ENCODE results near the gene CEP41.

The CEP41 gene

GRCh38 chr7:130384841-130385599, 55.8 kb downstream of the CEP41 start:
- H3K27me3 ChIP-seq (ENCODE audit: control insufficient read depth in 5 of 5, insufficient read depth in 4 of 5, low read length in 5 of 5): no peaks in the 10 kb centered on the region
- H3K4me3 ChIP-seq (ENCODE audit: low read depth in 1 of 5, low read length in 5 of 5): no peak overlapping the region
- H3K4me1 ChIP-seq (ENCODE audit: control insufficient read depth in 5 of 5, insufficient read depth in 5 of 5, low read length in 5 of 5): peaks cover 2 to 44% (median 33%) of the 10 kb centered on the region in 5 donors
- H3K9me3 ChIP-seq (ENCODE audit: control insufficient read depth in 5 of 5, low read length in 5 of 5): no peaks in the 10 kb centered on the region
- no peak overlapping the region for H3K9ac ChIP-seq (ENCODE audit: low read length in 5 of 5)
- H3K27ac ChIP-seq (ENCODE audit: low read depth, low read length): no peak overlapping the region
- no peaks in the 10 kb centered on the region for H3K36me3 ChIP-seq (ENCODE audit: control insufficient read depth in 5 of 5, insufficient read depth in 5 of 5, low read length in 5 of 5)

DNA sequence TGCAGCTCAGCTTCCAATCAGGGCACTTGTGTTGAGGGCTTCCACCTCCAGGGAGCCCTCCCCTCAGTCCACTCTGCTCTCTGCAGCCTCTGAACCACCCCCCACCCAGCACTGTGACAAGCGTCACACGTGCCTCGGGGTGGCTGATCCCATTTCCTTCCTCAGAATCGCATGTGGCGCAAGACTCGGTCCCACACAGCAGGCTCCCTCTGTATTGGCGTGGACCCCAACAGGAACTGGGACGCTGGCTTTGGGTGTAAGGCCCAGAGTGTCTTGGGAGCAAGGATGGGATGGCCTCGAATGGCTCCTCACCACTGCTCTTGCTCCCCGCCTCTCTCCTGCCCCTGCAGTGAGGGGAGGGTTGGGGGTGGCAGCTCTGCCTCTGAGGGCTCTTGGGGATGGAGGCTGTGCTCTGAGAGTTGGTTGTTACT, 56.4 kb downstream of the CEP41 start:
- H3K4me1 ChIP-seq (ENCODE audit: control insufficient read depth in 5 of 5, insufficient read depth in 5 of 5, low read length in 5 of 5): peaks cover 2 to 48% (median 37%) of the 10 kb centered on the region in 5 donors
- H3K9me3 ChIP-seq (ENCODE audit: control insufficient read depth in 5 of 5, low read length in 5 of 5): no peaks in the 10 kb centered on the region
- H3K27me3 ChIP-seq (ENCODE audit: control insufficient read depth in 5 of 5, insufficient read depth in 4 of 5, low read length in 5 of 5): no peaks in the 10 kb centered on the region
- H3K4me3 ChIP-seq (ENCODE audit: low read depth in 1 of 5, low read length in 5 of 5): no peak overlapping the region
- H3K36me3 ChIP-seq (ENCODE audit: control insufficient read depth in 5 of 5, insufficient read depth in 5 of 5, low read length in 5 of 5): no peaks in the 10 kb centered on the region
- H3K9ac ChIP-seq (ENCODE audit: low read length in 5 of 5): no peak overlapping the region
- H3K27ac ChIP-seq (ENCODE audit: low read depth, low read length): no peak overlapping the region

DNA sequence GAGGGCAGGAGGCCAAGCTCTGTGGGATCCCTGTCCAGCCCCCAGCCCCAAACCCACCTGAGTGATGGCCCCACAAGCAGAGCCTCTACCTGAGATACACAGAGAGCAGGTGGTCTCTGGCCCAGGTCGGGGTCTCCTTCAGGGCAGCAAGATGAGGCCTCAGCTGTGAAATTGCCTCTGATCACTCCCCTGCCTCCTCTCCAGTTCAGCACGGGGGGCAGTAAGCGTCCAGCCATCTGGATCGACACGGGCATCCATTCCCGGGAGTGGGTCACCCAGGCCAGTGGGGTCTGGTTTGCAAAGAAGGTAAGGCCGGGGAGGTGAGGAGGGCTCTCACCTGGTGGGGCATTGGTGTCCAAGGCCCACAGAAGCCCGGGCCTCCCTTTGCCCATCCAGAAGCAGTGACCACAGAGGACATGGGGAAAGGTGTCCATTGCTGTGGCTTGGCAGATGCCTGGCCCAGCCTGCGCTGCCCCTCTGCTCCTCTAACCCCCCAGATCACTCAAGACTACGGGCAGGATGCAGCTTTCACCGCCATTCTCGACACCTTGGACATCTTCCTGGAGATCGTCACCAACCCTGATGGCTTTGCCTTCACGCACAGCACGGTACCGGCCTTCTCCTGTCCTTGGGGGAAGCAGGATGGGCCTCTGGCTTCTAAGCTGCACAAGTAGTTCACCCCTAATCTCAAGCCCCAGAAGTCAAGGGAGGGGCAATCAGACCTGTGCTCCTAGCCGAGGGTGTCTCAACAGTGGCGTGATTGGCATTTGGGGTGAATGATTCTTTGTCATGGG, 57.4 kb downstream of the CEP41 start:
- no peak overlapping the region for H3K9ac ChIP-seq (ENCODE audit: low read length in 5 of 5)
- no peaks in the 10 kb centered on the region for H3K27me3 ChIP-seq (ENCODE audit: control insufficient read depth in 5 of 5, insufficient read depth in 4 of 5, low read length in 5 of 5)
- H3K4me1 ChIP-seq (ENCODE audit: control insufficient read depth in 5 of 5, insufficient read depth in 5 of 5, low read length in 5 of 5): peaks cover 2 to 49% (median 37%) of the 10 kb centered on the region in 5 donors
- no peaks in the 10 kb centered on the region for H3K36me3 ChIP-seq (ENCODE audit: control insufficient read depth in 5 of 5, insufficient read depth in 5 of 5, low read length in 5 of 5)
- no peak overlapping the region for H3K27ac ChIP-seq (ENCODE audit: low read depth, low read length)
- no peak overlapping the region for H3K4me3 ChIP-seq (ENCODE audit: low read depth in 1 of 5, low read length in 5 of 5)
- no peaks in the 10 kb centered on the region for H3K9me3 ChIP-seq (ENCODE audit: control insufficient read depth in 5 of 5, low read length in 5 of 5)

DNA sequence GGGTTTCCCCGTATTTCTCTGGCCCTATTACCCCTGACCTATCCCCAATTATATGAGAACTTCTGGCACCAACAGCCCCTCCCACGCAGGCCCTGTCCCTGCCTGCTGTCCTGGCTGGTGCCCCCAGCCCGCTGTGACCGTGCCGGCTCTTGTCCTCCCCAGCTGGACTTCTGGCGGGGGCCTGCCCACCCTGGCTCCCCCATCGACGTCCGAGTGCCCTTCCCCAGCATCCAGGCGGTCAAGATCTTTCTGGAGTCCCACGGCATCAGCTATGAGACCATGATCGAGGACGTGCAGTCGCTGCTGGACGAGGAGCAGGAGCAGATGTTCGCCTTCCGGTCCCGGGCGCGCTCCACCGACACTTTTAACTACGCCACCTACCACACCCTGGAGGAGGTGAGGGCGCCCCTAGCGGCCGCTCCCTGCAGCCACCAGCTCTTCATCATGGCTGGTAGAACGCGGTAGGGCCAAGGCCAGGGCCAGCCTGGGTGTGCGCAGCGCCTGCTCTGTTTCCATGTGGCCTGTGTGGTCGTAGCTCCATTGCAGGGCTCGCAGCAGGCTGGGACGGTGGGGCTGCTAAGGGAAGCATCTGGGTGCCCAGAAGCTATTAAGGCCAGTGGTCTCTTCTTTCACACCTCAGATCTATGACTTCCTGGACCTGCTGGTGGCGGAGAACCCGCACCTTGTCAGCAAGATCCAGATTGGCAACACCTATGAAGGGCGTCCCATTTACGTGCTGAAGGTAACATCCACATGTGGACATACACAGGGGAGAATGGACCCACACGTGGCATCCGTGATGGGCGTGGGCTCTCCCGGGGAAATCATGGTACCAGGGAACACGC, 59.1 kb downstream of the CEP41 start:
- Histone ChIP-seq H3K27me3 (ENCODE audit: control insufficient read depth in 5 of 5, insufficient read depth in 4 of 5, low read length in 5 of 5) (no peaks in the 10 kb centered on the region), H3K4me3 (ENCODE audit: low read depth in 1 of 5, low read length in 5 of 5) (no peak overlapping the region), H3K9me3 (ENCODE audit: control insufficient read depth in 5 of 5, low read length in 5 of 5) (peaks cover 0 to 3% (median 0%) of the 10 kb centered on the region in 5 donors), H3K36me3 (ENCODE audit: control insufficient read depth in 5 of 5, insufficient read depth in 5 of 5, low read length in 5 of 5) (no peaks in the 10 kb centered on the region), H3K9ac (ENCODE audit: low read length in 5 of 5) (no peak overlapping the region), H3K27ac (ENCODE audit: low read depth, low read length) (no peak overlapping the region), H3K4me1 (ENCODE audit: control insufficient read depth in 5 of 5, insufficient read depth in 5 of 5, low read length in 5 of 5) (peaks cover 0 to 35% (median 22%) of the 10 kb centered on the region in 5 donors)

DNA sequence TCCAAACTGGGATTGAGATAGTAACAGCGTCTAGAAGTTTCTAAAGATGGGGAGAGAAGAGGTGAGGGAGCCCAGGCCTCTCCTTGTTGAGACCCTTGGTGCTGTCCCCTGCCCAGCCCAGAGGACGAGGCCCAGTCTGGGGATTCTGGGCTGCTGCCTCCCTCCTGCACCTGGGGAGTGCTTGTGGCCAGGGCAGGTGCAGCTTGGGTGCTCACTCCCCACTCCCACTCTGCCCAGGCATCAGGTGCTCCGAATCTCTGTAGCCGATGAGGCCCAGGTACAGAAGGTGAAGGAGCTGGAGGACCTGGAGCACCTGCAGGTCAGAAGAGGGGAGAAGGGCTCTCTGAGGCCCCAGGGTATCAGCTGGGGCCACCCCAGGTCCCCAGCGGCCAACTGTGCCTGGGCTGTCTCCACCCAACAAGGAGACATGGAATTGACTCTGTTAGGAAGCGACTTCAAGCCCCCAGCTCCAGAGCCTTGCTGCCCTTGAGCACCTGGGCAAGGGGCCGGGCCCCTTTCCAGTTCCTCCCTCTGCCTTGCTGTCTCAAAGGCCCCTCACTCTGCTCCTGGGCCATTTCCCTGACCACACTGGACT, 59.9 kb downstream of the CEP41 start:
- peaks cover 0 to 8% (median 4%) of the 10 kb centered on the region in 5 donors for H3K9me3 ChIP-seq (ENCODE audit: control insufficient read depth in 5 of 5, low read length in 5 of 5)
- H3K4me3 ChIP-seq (ENCODE audit: low read depth in 1 of 5, low read length in 5 of 5): no peak overlapping the region
- H3K4me1 ChIP-seq (ENCODE audit: control insufficient read depth in 5 of 5, insufficient read depth in 5 of 5, low read length in 5 of 5): peaks cover 0 to 29% (median 18%) of the 10 kb centered on the region in 5 donors
- H3K9ac ChIP-seq (ENCODE audit: low read length in 5 of 5): peak overlapping the region in 1 of 5 donors; percentile 54
- peak overlapping the region; percentile 54 for H3K27ac ChIP-seq (ENCODE audit: low read depth, low read length)
- H3K27me3 ChIP-seq (ENCODE audit: control insufficient read depth in 5 of 5, insufficient read depth in 4 of 5, low read length in 5 of 5): no peaks in the 10 kb centered on the region
- no peaks in the 10 kb centered on the region for H3K36me3 ChIP-seq (ENCODE audit: control insufficient read depth in 5 of 5, insufficient read depth in 5 of 5, low read length in 5 of 5)

DNA sequence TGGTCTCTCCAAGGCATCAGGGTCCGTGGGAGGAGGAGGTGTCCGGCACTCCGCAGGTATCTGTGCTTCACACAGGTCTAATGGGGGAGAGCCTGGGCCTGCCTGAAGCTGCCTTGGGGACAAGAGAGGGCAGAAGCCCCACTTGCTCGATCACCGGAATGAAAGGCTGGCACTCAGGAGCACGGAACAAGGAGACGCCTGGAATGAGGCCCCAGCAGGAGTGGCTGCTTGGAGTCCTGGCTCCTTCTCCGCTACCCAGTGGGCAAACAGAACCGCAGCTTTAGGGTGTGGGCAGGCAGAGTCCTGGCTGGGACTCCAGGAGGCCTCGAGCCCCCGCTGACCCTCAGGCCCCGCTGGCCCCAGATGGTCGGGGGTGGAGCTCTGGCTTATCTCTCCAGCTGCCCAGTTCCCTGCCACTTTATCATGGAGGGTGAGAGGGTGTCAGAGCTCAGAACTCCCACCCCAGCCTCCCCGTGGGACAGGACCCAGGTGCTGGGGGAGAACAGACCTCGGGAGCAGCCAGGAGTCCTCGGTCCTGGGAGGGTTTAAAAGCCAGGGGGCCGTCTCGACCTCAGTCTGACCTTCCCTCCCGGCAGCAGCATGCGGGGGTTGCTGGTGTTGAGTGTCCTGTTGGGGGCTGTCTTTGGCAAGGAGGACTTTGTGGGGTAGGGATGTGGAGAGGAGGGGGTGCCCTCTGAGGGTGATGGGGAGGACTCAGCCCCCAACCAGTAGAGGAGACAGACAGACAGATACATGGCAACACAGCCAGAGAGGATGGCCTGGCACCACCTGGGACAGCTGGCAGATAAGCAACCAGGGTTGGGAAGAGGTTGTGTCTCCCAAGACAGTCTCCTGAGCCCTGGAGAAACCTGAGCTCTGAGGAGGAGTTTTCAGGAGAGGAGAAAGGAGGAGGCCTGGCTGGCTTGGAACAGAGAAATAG, 60.6 kb downstream of the CEP41 start, which contains the start of gene CPA1:
CPA1 (plus strand) TSS at position 574 of the 940 bp plus-strand sequence; CDS start at position 601, 27 bp downstream.
- peak within 1 kb of the TSS; percentile 54 for H3K27ac ChIP-seq (ENCODE audit: low read depth, low read length)
- peaks cover 0 to 9% (median 6%) of the 10 kb centered on the region in 5 donors for H3K9me3 ChIP-seq (ENCODE audit: control insufficient read depth in 5 of 5, low read length in 5 of 5)

DNA sequence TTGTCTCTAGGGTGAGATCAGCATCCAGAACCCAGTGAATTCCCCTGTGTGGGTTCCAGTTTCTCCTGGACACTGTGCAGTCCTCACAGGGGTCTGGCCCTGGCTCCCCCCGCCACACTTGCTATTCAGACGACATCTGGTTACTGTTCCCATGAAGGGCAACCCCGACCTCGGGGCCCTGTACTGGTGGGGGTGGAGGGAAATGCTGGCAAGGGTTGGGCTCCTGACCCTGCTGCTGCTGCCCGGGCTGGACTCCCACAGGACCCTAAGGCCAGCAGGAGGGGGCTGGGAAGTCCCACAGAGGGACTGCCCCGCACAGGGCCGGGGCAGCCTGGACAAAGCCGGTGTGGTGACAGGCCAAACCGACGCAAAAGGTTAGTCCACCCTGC, 61.3 kb downstream of the CEP41 start:
- H3K4me1 ChIP-seq (ENCODE audit: control insufficient read depth in 5 of 5, insufficient read depth in 5 of 5, low read length in 5 of 5): peaks cover 0 to 23% (median 14%) of the 10 kb centered on the region in 5 donors
- H3K27me3 ChIP-seq (ENCODE audit: control insufficient read depth in 5 of 5, insufficient read depth in 4 of 5, low read length in 5 of 5): no peaks in the 10 kb centered on the region
- no peak overlapping the region for H3K4me3 ChIP-seq (ENCODE audit: low read depth in 1 of 5, low read length in 5 of 5)
- H3K9ac ChIP-seq (ENCODE audit: low read length in 5 of 5): peak overlapping the region in 2 of 5 donors; percentile 30 to 54
- peaks cover 0 to 9% (median 6%) of the 10 kb centered on the region in 5 donors for H3K9me3 ChIP-seq (ENCODE audit: control insufficient read depth in 5 of 5, low read length in 5 of 5)
- H3K27ac ChIP-seq (ENCODE audit: low read depth, low read length): peak overlapping the region; percentile 54
- H3K36me3 ChIP-seq (ENCODE audit: control insufficient read depth in 5 of 5, insufficient read depth in 5 of 5, low read length in 5 of 5): no peaks in the 10 kb centered on the region

More for the DNA sequence above, 60.6 kb downstream of the CEP41 start, which contains the start of gene CPA1:
- H3K9ac ChIP-seq (ENCODE audit: low read length in 5 of 5): peak within 1 kb of the TSS in 2 of 5 donors; percentile 30 to 54
- H3K4me3 ChIP-seq (ENCODE audit: low read depth in 1 of 5, low read length in 5 of 5): no peak within 1 kb of the TSS
- peaks cover 0 to 22% (median 15%) of the 10 kb centered on the region in 5 donors for H3K4me1 ChIP-seq (ENCODE audit: control insufficient read depth in 5 of 5, insufficient read depth in 5 of 5, low read length in 5 of 5)
- H3K27me3 ChIP-seq (ENCODE audit: control insufficient read depth in 5 of 5, insufficient read depth in 4 of 5, low read length in 5 of 5): no peaks in the 10 kb centered on the region
- H3K36me3 ChIP-seq (ENCODE audit: control insufficient read depth in 5 of 5, insufficient read depth in 5 of 5, low read length in 5 of 5): no peaks in the 10 kb centered on the region

DNA sequence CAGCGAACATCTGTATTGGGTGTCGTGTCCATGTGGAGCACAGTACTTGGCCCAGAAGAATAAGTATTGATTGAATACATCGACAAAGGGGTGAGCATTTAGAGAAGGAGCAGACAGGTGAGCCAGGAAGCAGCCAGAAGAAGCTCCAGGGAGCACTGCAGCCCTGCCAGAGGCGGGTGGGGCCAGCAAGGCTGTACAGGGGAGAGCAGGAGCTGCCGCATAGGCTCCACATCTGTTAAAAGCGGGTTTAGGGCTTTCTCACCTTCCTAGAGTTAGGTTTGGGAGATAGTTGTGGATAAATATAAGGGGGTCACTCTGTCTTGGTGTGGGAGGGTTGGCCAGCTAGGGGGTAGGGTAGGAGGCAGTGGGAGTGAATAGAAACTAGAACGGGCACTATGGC, 61.8 kb downstream of the CEP41 start:
- Histone ChIP-seq H3K27me3 (ENCODE audit: control insufficient read depth in 5 of 5, insufficient read depth in 4 of 5, low read length in 5 of 5) (no peaks in the 10 kb centered on the region), H3K9me3 (ENCODE audit: control insufficient read depth in 5 of 5, low read length in 5 of 5) (peaks cover 0 to 9% (median 6%) of the 10 kb centered on the region in 5 donors), H3K27ac (ENCODE audit: low read depth, low read length) (no peak overlapping the region), H3K36me3 (ENCODE audit: control insufficient read depth in 5 of 5, insufficient read depth in 5 of 5, low read length in 5 of 5) (no peaks in the 10 kb centered on the region), H3K4me3 (ENCODE audit: low read depth in 1 of 5, low read length in 5 of 5) (no peak overlapping the region), H3K4me1 (ENCODE audit: control insufficient read depth in 5 of 5, insufficient read depth in 5 of 5, low read length in 5 of 5) (peaks cover 0 to 28% (median 18%) of the 10 kb centered on the region in 5 donors), H3K9ac (ENCODE audit: low read length in 5 of 5) (peak overlapping the region in 1 of 5 donors; percentile 54)
